OCI-LY7 (cell line): Measurements from ENCODE around the gene CBFA2T3. TPM values are rescaled to one million over a fixed set of nuclear protein-coding genes. Genes with fewer than 3 reads are reported as not detected.

Experiments
- BruUV-seq: library from RNA; stranded (reverse); fragments of 400-500 nt; replicated peaks from 2 replicates; lab custom pipeline; 2021; lab: Mats Ljungman, UMichigan
- CTCF ChIA-PET: fragments of 300-600 bp; sonication (Branson Sonifier 250); formaldehyde crosslinking; loops from one replicate; lab custom pipeline; 2022; ENCODE audit warnings: antibody characterized with exemption; ENCODE audit not compliant: unreplicated experiment; lab: Charles Lee
- POLR2A ChIA-PET: fragments of 300-600 bp; sonication (Branson Sonifier 250); formaldehyde crosslinking; loops from one replicate; lab custom pipeline; 2022; ENCODE audit warnings: antibody characterized with exemption; lab: Charles Lee
- DNase-seq: peaks from one replicate; pipeline ENCODE4 v3.0.0-alpha.2; 2015; ENCODE audit warnings: low spot score
- H2AFZ ChIP-seq: fragments of 200-600 bp; sonication (generic), shearing (Covaris generic); 2 replicates; pipeline ENCODE4 v1.6.1; 2014; ENCODE audit warnings: mild to moderate bottlenecking, antibody characterized with exemption, low read length, moderate library complexity
- H3K27ac ChIP-seq: fragments of 200-600 bp; sonication (generic); 2 replicates; pipeline ENCODE4 v1.5.1; 2014; ENCODE audit warnings: mixed run types, low read depth, mild to moderate bottlenecking, moderate library complexity, low read length, inconsistent platforms; ENCODE audit not compliant: poor library complexity, severe bottlenecking
- H3K36me3 ChIP-seq: fragments of 200-600 bp; sonication (generic); 2 replicates; pipeline ENCODE4 v1.6.1; 2014; ENCODE audit warnings: mild to moderate bottlenecking, antibody characterized with exemption, low read length, moderate library complexity, mixed read lengths; ENCODE audit not compliant: insufficient read depth
- H3K4me1 ChIP-seq: fragments of 200-600 bp; sonication (generic); 2 replicates; pipeline ENCODE4 v1.5.1; 2014; ENCODE audit warnings: mild to moderate bottlenecking, low read length; ENCODE audit not compliant: insufficient read depth, poor library complexity, severe bottlenecking
- H3K4me2 ChIP-seq: fragments of 200-600 bp; sonication (generic); 2 replicates; pipeline ENCODE4 v1.6.1; 2014; ENCODE audit warnings: mild to moderate bottlenecking, low read length
- H3K4me3 ChIP-seq: fragments of 200-600 bp; sonication (generic); 2 replicates; pipeline ENCODE4 v1.5.1; 2014; ENCODE audit warnings: mild to moderate bottlenecking, low read depth, low read length; ENCODE audit not compliant: poor library complexity, severe bottlenecking
- H3K79me2 ChIP-seq: fragments of 200-600 bp; sonication (generic); 2 replicates; pipeline ENCODE4 v1.6.1; 2016; ENCODE audit warnings: low read depth, mild to moderate bottlenecking, low read length, moderate library complexity, mixed read lengths; ENCODE audit not compliant: insufficient read depth
- H3K9me2 ChIP-seq: fragments of 200-600 bp; sonication (generic); 2 replicates; pipeline ENCODE4 v1.6.1; 2016; ENCODE audit warnings: mild to moderate bottlenecking, low read length, mixed read lengths; ENCODE audit not compliant: insufficient read depth
- H3K9me3 ChIP-seq: fragments of 200-600 bp; sonication (generic); 2 replicates; pipeline ENCODE4 v1.6.1; 2014; ENCODE audit warnings: mild to moderate bottlenecking, mixed run types, low read length, mixed read lengths
- H4K20me1 ChIP-seq: fragments of 200-600 bp; sonication (generic); 2 replicates; pipeline ENCODE4 v1.6.1; 2014; ENCODE audit warnings: mild to moderate bottlenecking, antibody characterized with exemption, low read length, moderate library complexity, mixed read lengths; ENCODE audit not compliant: insufficient read depth
- CTCF ChIP-seq: fragments of 200-600 bp; sonication (generic); conservative IDR thresholded peaks from 2 replicates; pipeline ENCODE4 v1.5.1; 2014; ENCODE audit warnings: mild to moderate bottlenecking, antibody characterized with exemption, low read length, moderate library complexity, mixed read lengths
- EZH2phosphoT487 ChIP-seq: fragments of 200-600 bp; sonication (generic); IDR thresholded peaks from 2 replicates; pipeline ENCODE4 v1.6.1; 2018; ENCODE audit warnings: low read depth, borderline replicate concordance, mild to moderate bottlenecking, mixed run types, antibody characterized with exemption, low read length, moderate library complexity, mixed read lengths
- intact Hi-C: fragments of 100-400 bp; cut with micrococcal nuclease; formaldehyde crosslinking; loops from one replicate; pipeline ENCODE4 v1.10.0; 2022; ENCODE audit not compliant: unreplicated experiment
- total RNA-seq, 2 experiments: library from RNA; depleted of rRNA in 1 of 2; stranded (reverse); fragments of >200 nt in 1 of 2; shearing (Covaris generic) in 1 of 2; gene quantifications; 2 replicates each; pipeline ENCODE4 v1.2.3, GENCODE V29; 2014 to 2022

The CBFA2T3 gene
- total RNA-seq, 2 experiments from 2014 or later, result 1.1 to 48.0 TPM

DNA sequence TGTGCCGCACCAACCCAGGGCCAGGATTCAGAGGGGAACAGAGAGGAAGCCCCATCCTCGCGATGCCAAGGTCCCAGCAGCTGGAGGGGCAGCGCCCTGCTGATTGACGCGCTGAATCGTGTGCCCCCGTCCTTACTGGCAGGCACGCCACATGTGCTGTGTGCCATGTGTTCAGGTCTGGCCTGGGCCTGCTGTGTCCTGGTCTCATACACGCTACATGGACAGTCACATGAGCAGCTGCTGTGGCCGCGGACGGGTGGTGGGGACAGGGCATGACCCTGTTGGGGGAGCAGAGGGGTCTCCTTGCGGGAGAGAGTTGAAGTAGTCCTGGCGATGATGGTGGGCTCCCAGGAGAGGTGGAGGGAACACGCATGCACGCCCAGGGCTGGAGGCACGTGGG, 18.0 kb downstream of the CBFA2T3 start:
- no peaks in the 10 kb centered on the region for H3K9me3 ChIP-seq
- H4K20me1 ChIP-seq, result no peaks in the 10 kb centered on the region
- H2AFZ ChIP-seq, result no peak overlapping the region
- H3K9me2 ChIP-seq, result no peaks in the 10 kb centered on the region
- no peak overlapping the region for H3K4me3 ChIP-seq
- intact Hi-C loops, result no loop called here
- H3K4me2 ChIP-seq, result no peak overlapping the region
- no peaks in the 10 kb centered on the region for H3K36me3 ChIP-seq
- no peak overlapping the region for H3K27ac ChIP-seq
- CTCF ChIA-PET, result no interaction called here
- no peak for TF ChIP-seq CTCF
- no peak for TF ChIP-seq EZH2phosphoT487
- no peaks in the 10 kb centered on the region for H3K4me1 ChIP-seq
- no peaks in the 10 kb centered on the region for H3K79me2 ChIP-seq
- BruUV-seq, result no TSS peak
- POLR2A ChIA-PET, result no interaction called here
- no peak for DNase-seq

- no peaks in the 10 kb centered on the region for H3K4me1 ChIP-seq
- no peak overlapping the region for H3K27ac ChIP-seq
- no peaks in the 10 kb centered on the region for H3K9me2 ChIP-seq
- no peaks in the 10 kb centered on the region for H4K20me1 ChIP-seq
- no peak for DNase-seq
- H3K9me3 ChIP-seq, result no peaks in the 10 kb centered on the region
- no peak overlapping the region for H3K4me2 ChIP-seq
- BruUV-seq, result no TSS peak
- no peaks in the 10 kb centered on the region for H3K36me3 ChIP-seq
- no peaks in the 10 kb centered on the region for H3K79me2 ChIP-seq
- no peak overlapping the region for H2AFZ ChIP-seq
- H3K4me3 ChIP-seq, result no peak overlapping the region
- no peak for TF ChIP-seq CTCF
- TF ChIP-seq EZH2phosphoT487, result no peak
- POLR2A ChIA-PET, result interaction anchor here (1.0 kb wide), 1 partner anchor 12 kb away, joined by 3 read pairs; no protein-coding TSS in a partner anchor
- intact Hi-C loops, result no loop called here
- CTCF ChIA-PET, result interaction anchor here (0.9 kb wide), 1 partner anchor 10 kb away, joined by 3 read pairs; no protein-coding TSS in a partner anchor
Measured at GRCh38 chr16:88957887-88958577, 19.0 kb downstream of the CBFA2T3 start.

- Histone ChIP-seq H3K27ac (no peak overlapping the region), H3K9me3 (no peaks in the 10 kb centered on the region), H3K79me2 (no peaks in the 10 kb centered on the region), H3K4me3 (no peak overlapping the region), H3K4me2 (no peak overlapping the region), H3K4me1 (no peaks in the 10 kb centered on the region), H4K20me1 (no peaks in the 10 kb centered on the region), H2AFZ (no peak overlapping the region), H3K36me3 (no peaks in the 10 kb centered on the region), H3K9me2 (no peaks in the 10 kb centered on the region)
- intact Hi-C loops, result no loop called here
- BruUV-seq, result no TSS peak
- ChIA-PET POLR2A (interaction anchor here (1.0 kb wide), 1 partner anchor 12 kb away, joined by 3 read pairs; no protein-coding TSS in a partner anchor), CTCF (no interaction called here)
- TF ChIP-seq CTCF, result no peak
- no peak for TF ChIP-seq EZH2phosphoT487
- DNase-seq, result no peak
Measured at GRCh38 chr16:88957433-88957767, 19.6 kb downstream of the CBFA2T3 start.
